BJ (cell line): ENCODE data around the gene SUB1. TPM values are rescaled to one million over a fixed set of nuclear protein-coding genes. Genes with fewer than 3 reads are reported as not detected.

Experiments
- CTCF ChIA-PET: fragments of 350-600 bp; formaldehyde crosslinking; extraction: SDS; loops from one replicate; lab custom pipeline; 2021; ENCODE audit warnings: antibody characterized with exemption, inconsistent platforms; lab: Yijun Ruan, JAX
- POLR2A ChIA-PET: fragments of 300-600 bp; sonication (Branson Sonifier 250); formaldehyde crosslinking; extraction: SDS; loops from one replicate; lab custom pipeline; 2021; ENCODE audit warnings: antibody characterized with exemption; lab: Charles Lee
- DNase-seq: peaks from one replicate; pipeline ENCODE4 v3.0.0-alpha.2; 2011; ENCODE audit warnings: low read depth
- H3K27me3 ChIP-seq: 2 replicates; pipeline ENCODE4 v1.6.0; 2011; ENCODE audit warnings: low read length; ENCODE audit not compliant: control insufficient read depth, insufficient read depth
- H3K36me3 ChIP-seq: 2 replicates; pipeline ENCODE4 v1.5.1; 2011; ENCODE audit warnings: low read length; ENCODE audit not compliant: control insufficient read depth, insufficient read depth
- H3K4me3 ChIP-seq: 2 replicates; pipeline ENCODE4 v1.5.1; 2011; ENCODE audit warnings: low read depth, mild to moderate bottlenecking, control low read depth, low read length
- polyA plus RNA-seq: library from polyadenylated mRNA; depleted of rRNA; stranded (reverse); fragments of >200 nt; gene quantifications from 2 replicates; pipeline ENCODE4 v1.2.3, GENCODE V29; 2011
- TF ChIP-seq, protein P1 (sequence below): IDR thresholded peaks from 2 replicates; pipeline ENCODE4 v1.5.1; 2011; ENCODE audit warnings: low read depth, mild to moderate bottlenecking, control low read depth, inconsistent platforms, low read length, moderate library complexity; ENCODE audit not compliant: insufficient read depth

The SUB1 gene
- polyA plus RNA-seq, 1 experiment, result 46.8 TPM

DNA sequence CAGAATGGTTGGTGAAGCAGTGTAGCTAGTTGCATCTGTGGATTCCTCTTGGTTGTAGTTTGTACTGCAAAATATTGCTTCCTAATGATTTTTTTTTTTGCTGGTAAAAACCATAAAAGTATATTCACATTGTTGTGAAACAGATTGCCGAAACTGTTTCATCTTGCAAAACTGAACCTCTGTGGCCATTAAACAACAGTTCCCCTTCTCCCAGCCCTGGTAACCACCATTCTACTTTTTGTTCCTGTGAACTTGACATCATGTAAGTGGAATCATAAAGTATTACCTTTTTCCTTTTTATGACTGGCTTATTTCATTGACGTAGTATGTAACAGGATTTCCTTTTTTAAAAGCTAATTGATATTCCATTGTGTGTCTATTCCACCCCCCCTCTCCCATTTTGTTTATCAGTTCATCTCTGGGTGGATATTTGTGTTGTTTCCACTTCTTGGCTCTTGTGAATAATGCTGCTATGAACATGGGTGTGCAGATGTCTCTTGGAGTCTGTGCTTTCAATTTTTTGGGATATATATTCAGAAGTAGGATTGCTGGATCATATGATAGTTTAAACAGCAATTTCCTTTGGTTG, 11.8 kb downstream of the SUB1 start:
- Histone ChIP-seq H3K36me3 (peaks cover 8% of the 10 kb centered on the region), H3K4me3 (no peak overlapping the region), H3K27me3 (no peaks in the 10 kb centered on the region)
- TF ChIP-seq, protein P1, sequence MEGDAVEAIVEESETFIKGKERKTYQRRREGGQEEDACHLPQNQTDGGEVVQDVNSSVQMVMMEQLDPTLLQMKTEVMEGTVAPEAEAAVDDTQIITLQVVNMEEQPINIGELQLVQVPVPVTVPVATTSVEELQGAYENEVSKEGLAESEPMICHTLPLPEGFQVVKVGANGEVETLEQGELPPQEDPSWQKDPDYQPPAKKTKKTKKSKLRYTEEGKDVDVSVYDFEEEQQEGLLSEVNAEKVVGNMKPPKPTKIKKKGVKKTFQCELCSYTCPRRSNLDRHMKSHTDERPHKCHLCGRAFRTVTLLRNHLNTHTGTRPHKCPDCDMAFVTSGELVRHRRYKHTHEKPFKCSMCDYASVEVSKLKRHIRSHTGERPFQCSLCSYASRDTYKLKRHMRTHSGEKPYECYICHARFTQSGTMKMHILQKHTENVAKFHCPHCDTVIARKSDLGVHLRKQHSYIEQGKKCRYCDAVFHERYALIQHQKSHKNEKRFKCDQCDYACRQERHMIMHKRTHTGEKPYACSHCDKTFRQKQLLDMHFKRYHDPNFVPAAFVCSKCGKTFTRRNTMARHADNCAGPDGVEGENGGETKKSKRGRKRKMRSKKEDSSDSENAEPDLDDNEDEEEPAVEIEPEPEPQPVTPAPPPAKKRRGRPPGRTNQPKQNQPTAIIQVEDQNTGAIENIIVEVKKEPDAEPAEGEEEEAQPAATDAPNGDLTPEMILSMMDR, result no peak
- DNase-seq, result no peak
- CTCF ChIA-PET, result interaction anchor here (0.6 to 1.9 kb wide), 3 partner anchors 107 to 224 kb away, joined by 3 to 6 read pairs (median 4); no protein-coding TSS in a partner anchor
- POLR2A ChIA-PET, result no interaction called here

DNA sequence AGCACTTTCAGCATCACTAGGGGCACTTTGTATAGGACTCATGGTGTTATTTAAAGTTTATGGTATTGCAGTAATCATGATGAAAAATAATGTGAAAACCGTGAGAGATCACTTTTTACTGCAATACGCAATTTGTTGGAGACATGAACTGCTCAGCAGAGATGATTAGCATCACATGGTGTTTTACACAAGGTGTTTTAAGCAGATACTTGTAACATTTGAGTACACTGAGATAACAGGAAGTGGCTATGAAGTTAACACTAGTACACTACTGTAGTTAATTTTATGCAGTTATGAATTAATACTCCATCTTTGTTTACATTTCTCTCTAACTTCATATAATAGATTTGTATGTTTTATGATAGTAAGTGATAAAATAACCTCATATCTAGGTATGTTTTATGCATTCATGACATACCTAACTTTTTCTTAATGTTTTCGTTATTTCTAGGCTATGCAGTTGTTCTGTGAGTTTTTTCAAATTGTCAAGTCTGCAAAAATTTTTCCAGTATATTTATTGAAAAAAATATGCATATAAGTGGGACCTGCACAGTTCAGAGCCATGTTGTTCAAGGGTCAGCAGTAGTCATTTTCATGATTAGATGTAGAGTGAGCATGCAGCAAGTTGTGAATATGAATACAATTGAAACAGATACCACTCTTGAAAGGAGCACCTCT, 13.0 kb downstream of the SUB1 start:
- ChIA-PET CTCF (interaction anchor here (1.2 to 2.2 kb wide), 2 partner anchors 14 to 109 kb away, joined by 4 to 9 read pairs; no protein-coding TSS in a partner anchor), POLR2A (no interaction called here)
- H3K36me3 ChIP-seq, result peaks cover 4% of the 10 kb centered on the region; the same call in 1 of the 2 replicates
- TF ChIP-seq, protein P1, result no peak
- DNase-seq, result no peak
- H3K4me3 ChIP-seq, result no peak overlapping the region
- no peaks in the 10 kb centered on the region for H3K27me3 ChIP-seq

DNA sequence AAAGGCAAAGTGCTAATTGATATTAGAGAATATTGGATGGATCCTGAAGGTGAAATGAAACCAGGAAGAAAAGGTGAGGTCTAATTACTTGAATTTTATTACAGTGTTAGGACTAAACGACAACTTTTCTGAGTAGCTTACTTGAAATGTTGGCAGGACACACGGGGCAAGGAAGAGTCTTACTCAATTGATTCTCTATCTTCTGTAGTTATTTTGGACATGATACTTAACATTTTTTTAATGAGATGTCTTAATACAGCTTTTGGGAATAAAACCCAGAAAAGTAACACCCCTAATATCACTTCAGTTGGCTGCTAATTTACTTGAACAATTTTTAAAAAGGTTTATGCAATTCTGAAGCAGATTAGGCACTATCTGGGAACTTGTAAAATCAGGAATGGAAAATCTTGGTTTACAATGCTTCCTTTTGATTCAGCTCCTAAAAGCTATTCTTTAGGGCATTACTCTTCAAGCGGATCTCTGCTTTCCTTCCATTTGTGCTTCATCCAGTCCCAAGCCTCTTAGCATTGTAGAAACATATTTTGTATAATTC, 13.7 kb downstream of the SUB1 start:
- TF ChIP-seq, protein P1, result no peak
- POLR2A ChIA-PET, result no interaction called here
- Histone ChIP-seq H3K27me3 (no peaks in the 10 kb centered on the region), H3K4me3 (no peak overlapping the region), H3K36me3 (peaks cover 4% of the 10 kb centered on the region; the same call in 1 of the 2 replicates)
- no peak for DNase-seq
- CTCF ChIA-PET, result interaction anchor here (0.6 to 2.2 kb wide), 7 partner anchors 9 to 796 kb away, joined by 3 to 9 read pairs (median 4); no protein-coding TSS in a partner anchor

DNA sequence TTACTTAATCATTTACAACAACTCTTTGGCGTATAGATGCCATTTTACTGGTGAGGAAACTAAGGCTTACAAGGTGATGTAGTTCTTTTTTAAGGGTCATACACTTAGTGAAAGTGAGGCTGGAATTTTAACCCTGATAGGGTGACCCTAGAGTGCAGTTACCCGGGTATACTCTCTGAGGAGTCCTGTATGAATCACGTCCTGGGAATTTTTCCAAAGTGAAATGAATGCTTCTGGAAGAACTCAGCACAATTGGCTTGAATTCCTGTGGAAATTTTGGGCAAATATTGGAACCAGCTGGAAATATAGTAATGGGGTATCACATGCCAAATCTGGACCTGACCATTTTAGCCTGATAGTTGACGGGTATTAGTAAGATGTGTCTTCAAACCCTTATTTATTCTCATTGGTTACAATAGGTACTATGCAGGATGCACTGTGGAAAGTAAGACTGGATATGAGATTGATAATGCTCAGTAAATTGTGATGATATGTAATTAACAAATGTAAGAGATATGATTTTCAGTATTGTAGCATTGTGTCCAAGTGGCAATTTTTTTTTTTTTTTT, 14.8 kb downstream of the SUB1 start:
- Histone ChIP-seq H3K4me3 (no peak overlapping the region), H3K36me3 (peaks cover 5% of the 10 kb centered on the region), H3K27me3 (no peaks in the 10 kb centered on the region)
- peak; percentile 65 for DNase-seq
- CTCF ChIA-PET, result interaction anchor here (0.6 to 2.6 kb wide), 4 partner anchors 10 to 111 kb away, joined by 3 to 9 read pairs (median 6); no protein-coding TSS in a partner anchor
- POLR2A ChIA-PET, result no interaction called here
- TF ChIP-seq, protein P1, result no peak
